HL-60 (cell line): ENCODE data around the gene ADIPOR2.

Experiments used
- DNase-seq, 2 experiments: peaks; one replicate each; pipeline ENCODE4 v3.0.0-alpha.2; 2010 to 2020; ENCODE audit warnings: low read depth in 1 of 2, low spot score in 1 of 2
- H3K27ac ChIP-seq: fragments of 250-450 bp; sonication (Bioruptor Pico); replicated peaks from 2 replicates; pipeline ENCODE4 v1.5.1; 2020; ENCODE audit warnings: mild to moderate bottlenecking, moderate library complexity
- H3K27me3 ChIP-seq: fragments of 250-450 bp; sonication (Bioruptor Pico); 2 replicates; pipeline ENCODE4 v1.5.1; 2021; ENCODE audit warnings: mild to moderate bottlenecking, moderate library complexity; ENCODE audit not compliant: insufficient read depth, poor library complexity, severe bottlenecking
- H3K4me3 ChIP-seq: replicated peaks from 2 replicates; pipeline ENCODE4 v1.5.1; 2011; ENCODE audit warnings: mild to moderate bottlenecking, control low read depth, low read length; ENCODE audit not compliant: insufficient read depth
- GABPA ChIP-seq: IDR thresholded peaks from 2 replicates; pipeline ENCODE4 v1.6.1; 2012; ENCODE audit warnings: low read depth
- POLR2AphosphoS5 ChIP-seq: IDR thresholded peaks from 2 replicates; pipeline ENCODE4 v1.6.1; 2012; ENCODE audit warnings: low read depth
- SPI1 ChIP-seq: IDR thresholded peaks from 2 replicates; pipeline ENCODE4 v1.6.1; 2012; ENCODE audit warnings: low read depth, mild to moderate bottlenecking, borderline replicate concordance
- TF ChIP-seq, protein P1 (sequence below): IDR thresholded peaks from 2 replicates; pipeline ENCODE4 v1.6.1; 2012; ENCODE audit warnings: low read depth; ENCODE audit not compliant: insufficient replicate concordance
- TF ChIP-seq, protein P2 (sequence below): IDR thresholded peaks from one replicate; pipeline ENCODE4 v1.5.1; 2011; ENCODE audit warnings: low read length, control low read depth, inconsistent platforms; ENCODE audit not compliant: insufficient read depth

Gene ADIPOR2

GRCh38 chr12:1676043-1676442, 14.8 kb upstream of the ADIPOR2 start:
- no peak for TF ChIP-seq POLR2AphosphoS5
- TF ChIP-seq, protein P1, sequence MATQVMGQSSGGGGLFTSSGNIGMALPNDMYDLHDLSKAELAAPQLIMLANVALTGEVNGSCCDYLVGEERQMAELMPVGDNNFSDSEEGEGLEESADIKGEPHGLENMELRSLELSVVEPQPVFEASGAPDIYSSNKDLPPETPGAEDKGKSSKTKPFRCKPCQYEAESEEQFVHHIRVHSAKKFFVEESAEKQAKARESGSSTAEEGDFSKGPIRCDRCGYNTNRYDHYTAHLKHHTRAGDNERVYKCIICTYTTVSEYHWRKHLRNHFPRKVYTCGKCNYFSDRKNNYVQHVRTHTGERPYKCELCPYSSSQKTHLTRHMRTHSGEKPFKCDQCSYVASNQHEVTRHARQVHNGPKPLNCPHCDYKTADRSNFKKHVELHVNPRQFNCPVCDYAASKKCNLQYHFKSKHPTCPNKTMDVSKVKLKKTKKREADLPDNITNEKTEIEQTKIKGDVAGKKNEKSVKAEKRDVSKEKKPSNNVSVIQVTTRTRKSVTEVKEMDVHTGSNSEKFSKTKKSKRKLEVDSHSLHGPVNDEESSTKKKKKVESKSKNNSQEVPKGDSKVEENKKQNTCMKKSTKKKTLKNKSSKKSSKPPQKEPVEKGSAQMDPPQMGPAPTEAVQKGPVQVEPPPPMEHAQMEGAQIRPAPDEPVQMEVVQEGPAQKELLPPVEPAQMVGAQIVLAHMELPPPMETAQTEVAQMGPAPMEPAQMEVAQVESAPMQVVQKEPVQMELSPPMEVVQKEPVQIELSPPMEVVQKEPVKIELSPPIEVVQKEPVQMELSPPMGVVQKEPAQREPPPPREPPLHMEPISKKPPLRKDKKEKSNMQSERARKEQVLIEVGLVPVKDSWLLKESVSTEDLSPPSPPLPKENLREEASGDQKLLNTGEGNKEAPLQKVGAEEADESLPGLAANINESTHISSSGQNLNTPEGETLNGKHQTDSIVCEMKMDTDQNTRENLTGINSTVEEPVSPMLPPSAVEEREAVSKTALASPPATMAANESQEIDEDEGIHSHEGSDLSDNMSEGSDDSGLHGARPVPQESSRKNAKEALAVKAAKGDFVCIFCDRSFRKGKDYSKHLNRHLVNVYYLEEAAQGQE, result no peak
- TF ChIP-seq SPI1, result no peak
- no peak for TF ChIP-seq GABPA
- TF ChIP-seq, protein P2, sequence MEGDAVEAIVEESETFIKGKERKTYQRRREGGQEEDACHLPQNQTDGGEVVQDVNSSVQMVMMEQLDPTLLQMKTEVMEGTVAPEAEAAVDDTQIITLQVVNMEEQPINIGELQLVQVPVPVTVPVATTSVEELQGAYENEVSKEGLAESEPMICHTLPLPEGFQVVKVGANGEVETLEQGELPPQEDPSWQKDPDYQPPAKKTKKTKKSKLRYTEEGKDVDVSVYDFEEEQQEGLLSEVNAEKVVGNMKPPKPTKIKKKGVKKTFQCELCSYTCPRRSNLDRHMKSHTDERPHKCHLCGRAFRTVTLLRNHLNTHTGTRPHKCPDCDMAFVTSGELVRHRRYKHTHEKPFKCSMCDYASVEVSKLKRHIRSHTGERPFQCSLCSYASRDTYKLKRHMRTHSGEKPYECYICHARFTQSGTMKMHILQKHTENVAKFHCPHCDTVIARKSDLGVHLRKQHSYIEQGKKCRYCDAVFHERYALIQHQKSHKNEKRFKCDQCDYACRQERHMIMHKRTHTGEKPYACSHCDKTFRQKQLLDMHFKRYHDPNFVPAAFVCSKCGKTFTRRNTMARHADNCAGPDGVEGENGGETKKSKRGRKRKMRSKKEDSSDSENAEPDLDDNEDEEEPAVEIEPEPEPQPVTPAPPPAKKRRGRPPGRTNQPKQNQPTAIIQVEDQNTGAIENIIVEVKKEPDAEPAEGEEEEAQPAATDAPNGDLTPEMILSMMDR, result no peak
- Histone ChIP-seq H3K27me3 (no peaks in the 10 kb centered on the region), H3K4me3 (no peak overlapping the region), H3K27ac (no peak overlapping the region)
- no peak for DNase-seq

DNA sequence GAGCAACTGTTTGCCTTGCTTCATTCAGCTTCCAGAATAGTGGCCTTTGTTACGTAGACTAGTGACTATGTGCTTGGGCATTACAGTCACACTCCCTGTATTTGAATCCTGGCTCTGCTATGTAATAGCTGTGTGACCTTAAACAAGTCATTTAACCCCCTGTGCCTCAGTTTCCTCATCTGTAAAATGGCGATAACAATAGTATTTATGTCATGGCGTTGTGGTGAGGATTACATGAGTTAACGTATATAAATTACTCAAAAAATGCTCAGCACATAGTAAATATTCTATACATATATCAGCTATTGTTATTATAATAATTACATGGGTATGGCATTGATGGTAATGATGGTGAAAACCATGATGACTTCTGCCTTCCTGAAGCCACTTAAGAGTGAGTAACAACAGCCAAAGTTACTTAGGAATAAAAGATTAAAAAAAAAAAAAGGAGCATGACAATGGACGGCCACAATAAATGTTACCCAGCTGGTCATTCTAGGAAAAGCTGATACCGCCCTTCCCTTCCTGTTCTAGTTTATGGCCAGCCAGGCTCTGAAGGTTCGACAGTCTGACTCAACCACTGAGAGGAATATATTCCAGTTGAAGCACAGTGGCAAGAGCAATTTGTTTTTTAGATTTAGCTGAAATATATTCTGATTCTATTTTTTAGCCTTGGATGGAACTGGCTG, 9.9 kb upstream of the ADIPOR2 start:
- H3K4me3 ChIP-seq, result no peak overlapping the region
- H3K27me3 ChIP-seq, result no peaks in the 10 kb centered on the region
- DNase-seq, result no peak
- no peak overlapping the region for H3K27ac ChIP-seq
- TF ChIP-seq, protein P2, result no peak
- TF ChIP-seq POLR2AphosphoS5 (no peak), SPI1 (no peak), GABPA (no peak)
- TF ChIP-seq, protein P1, result no peak

- H3K27ac ChIP-seq, result no peak overlapping the region
- TF ChIP-seq, protein P1, result no peak
- TF ChIP-seq, protein P2, result no peak
- TF ChIP-seq GABPA (no peak), POLR2AphosphoS5 (no peak), SPI1 (no peak)
- H3K27me3 ChIP-seq, result no peaks in the 10 kb centered on the region
- no peak overlapping the region for H3K4me3 ChIP-seq
- no peak for DNase-seq
Observed at GRCh38 chr12:1681493-1681807, 9.4 kb upstream of the ADIPOR2 start.
